ENCODE data around the gene APP. TPM values are rescaled to one million over a fixed set of nuclear protein-coding genes. Genes with fewer than 3 reads are reported as not detected.

APP gene
- total RNA-seq, 2 experiments from 2014 or later, result 0.55 TPM; not detected in 1

GRCh38 chr21:26096494-26097371 lies 73.8 kb downstream of the APP start:
- ChIA-PET POLR2A (interaction anchor here (0.6 kb wide), 2 partner anchors 154 to 188 kb away, joined by 3 to 4 read pairs; no protein-coding TSS in a partner anchor), CTCF (ENCODE audit: unreplicated experiment) (no interaction called here)
- H3K36me3 ChIP-seq (ENCODE audit: insufficient read depth, low read length), result no peaks in the 10 kb centered on the region
- intact Hi-C loops (cut with micrococcal nuclease; ENCODE audit: unreplicated experiment), result no loop called here
- H3K79me2 ChIP-seq (ENCODE audit: insufficient read depth, low read depth, low read length), result no peaks in the 10 kb centered on the region
- H3K4me3 ChIP-seq (ENCODE audit: low read depth, low read length, poor library complexity, severe bottlenecking), result no peak overlapping the region
- H2AFZ ChIP-seq (ENCODE audit: low read length), result no peak overlapping the region
- TF ChIP-seq EZH2phosphoT487 (IDR thresholded peaks at IDR 0.05; ENCODE audit: borderline replicate concordance, low read depth, low read length), result no peak
- no peak for TF ChIP-seq CTCF (conservative IDR thresholded peaks at IDR 0.05; ENCODE audit: low read length)
- H3K9me3 ChIP-seq (ENCODE audit: low read length), result no peaks in the 10 kb centered on the region
- no peak overlapping the region for H3K4me2 ChIP-seq (ENCODE audit: low read length)
- no peaks in the 10 kb centered on the region for H3K9me2 ChIP-seq (ENCODE audit: insufficient read depth, low read length)
- no peak overlapping the region for H3K27ac ChIP-seq (ENCODE audit: low read depth, low read length, poor library complexity, severe bottlenecking)
- no TSS peak for BruUV-seq (replicated peaks)
- H4K20me1 ChIP-seq (ENCODE audit: insufficient read depth, low read length), result no peaks in the 10 kb centered on the region
- H3K4me1 ChIP-seq (ENCODE audit: insufficient read depth, low read length, poor library complexity, severe bottlenecking), result no peaks in the 10 kb centered on the region
- no peak for DNase-seq (ENCODE audit: low spot score)

GRCh38 chr21:26095131-26095530 lies 75.4 kb downstream of the APP start:
- no peak for TF ChIP-seq EZH2phosphoT487 (IDR thresholded peaks at IDR 0.05; ENCODE audit: borderline replicate concordance, low read depth, low read length)
- TF ChIP-seq CTCF (conservative IDR thresholded peaks at IDR 0.05; ENCODE audit: low read length), result no peak
- no TSS peak for BruUV-seq (replicated peaks)
- intact Hi-C loops (cut with micrococcal nuclease; ENCODE audit: unreplicated experiment), result no loop called here
- Histone ChIP-seq H3K9me2 (ENCODE audit: insufficient read depth, low read length) (no peaks in the 10 kb centered on the region), H3K4me2 (ENCODE audit: low read length) (no peak overlapping the region), H2AFZ (ENCODE audit: low read length) (no peak overlapping the region), H3K27ac (ENCODE audit: low read depth, low read length, poor library complexity, severe bottlenecking) (no peak overlapping the region), H4K20me1 (ENCODE audit: insufficient read depth, low read length) (no peaks in the 10 kb centered on the region), H3K79me2 (ENCODE audit: insufficient read depth, low read depth, low read length) (no peaks in the 10 kb centered on the region), H3K9me3 (ENCODE audit: low read length) (no peaks in the 10 kb centered on the region), H3K4me1 (ENCODE audit: insufficient read depth, low read length, poor library complexity, severe bottlenecking) (no peaks in the 10 kb centered on the region), H3K36me3 (ENCODE audit: insufficient read depth, low read length) (no peaks in the 10 kb centered on the region), H3K4me3 (ENCODE audit: low read depth, low read length, poor library complexity, severe bottlenecking) (no peak overlapping the region)
- CTCF ChIA-PET (ENCODE audit: unreplicated experiment), result no interaction called here
- POLR2A ChIA-PET, result interaction anchor here (1.2 kb wide), 1 partner anchor 17 kb away, joined by 4 read pairs; no protein-coding TSS in a partner anchor
- DNase-seq (ENCODE audit: low spot score), result no peak

- intact Hi-C loops (cut with micrococcal nuclease; ENCODE audit: unreplicated experiment), result no loop called here
- Histone ChIP-seq H3K27ac (ENCODE audit: low read depth, low read length, poor library complexity, severe bottlenecking) (no peak overlapping the region), H4K20me1 (ENCODE audit: insufficient read depth, low read length) (no peaks in the 10 kb centered on the region), H2AFZ (ENCODE audit: low read length) (no peak overlapping the region), H3K9me3 (ENCODE audit: low read length) (no peaks in the 10 kb centered on the region), H3K4me3 (ENCODE audit: low read depth, low read length, poor library complexity, severe bottlenecking) (no peak overlapping the region), H3K36me3 (ENCODE audit: insufficient read depth, low read length) (no peaks in the 10 kb centered on the region), H3K4me1 (ENCODE audit: insufficient read depth, low read length, poor library complexity, severe bottlenecking) (no peaks in the 10 kb centered on the region), H3K9me2 (ENCODE audit: insufficient read depth, low read length) (no peaks in the 10 kb centered on the region), H3K79me2 (ENCODE audit: insufficient read depth, low read depth, low read length) (no peaks in the 10 kb centered on the region), H3K4me2 (ENCODE audit: low read length) (no peak overlapping the region)
- no TSS peak for BruUV-seq (replicated peaks)
- POLR2A ChIA-PET, result no interaction called here
- CTCF ChIA-PET (ENCODE audit: unreplicated experiment), result no interaction called here
- no peak for TF ChIP-seq CTCF (conservative IDR thresholded peaks at IDR 0.05; ENCODE audit: low read length)
- TF ChIP-seq EZH2phosphoT487 (IDR thresholded peaks at IDR 0.05; ENCODE audit: borderline replicate concordance, low read depth, low read length), result no peak
- DNase-seq (ENCODE audit: low spot score), result no peak
Observed at GRCh38 chr21:26093122-26093521, 77.4 kb downstream of the APP start.
